Activated T-helper 17 cell treated with anti-CD3 and anti-CD28 coated beads, Interleukin-2, amount 50 U/mL, for 72 hours (primary cell): ENCODE measurements around the gene ABHD2. TPM values are rescaled to one million over a fixed set of nuclear protein-coding genes. Genes with fewer than 3 reads are reported as not detected.
A peak's percentile ranks its signal among the peaks of the same experiment; 100 is the strongest.

Source experiments
- ATAC-seq: fragments of 150-1000 bp; cut with Tn5 transposase; replicated peaks from 2 replicates; pipeline ENCODE4 v1.10.0; 2021; ENCODE audit warnings: mild to moderate bottlenecking, moderate library complexity
- H3K27ac Mint-ChIP-seq: one replicate; pipeline ENCODE4 v1.8.0; 2022; ENCODE audit warnings: mixed read lengths
- H3K27me3 Mint-ChIP-seq: one replicate; pipeline ENCODE4 v1.8.0; 2022; ENCODE audit warnings: mixed read lengths
- H3K36me3 Mint-ChIP-seq: one replicate; pipeline ENCODE4 v1.8.0; 2022; ENCODE audit warnings: low read depth, mild to moderate bottlenecking, mixed read lengths
- H3K4me1 Mint-ChIP-seq: one replicate; pipeline ENCODE4 v1.8.0; 2022; ENCODE audit warnings: mixed read lengths
- H3K4me3 Mint-ChIP-seq: one replicate; pipeline ENCODE4 v1.8.0; 2022; ENCODE audit warnings: mild to moderate bottlenecking, mixed read lengths
- H3K9me3 Mint-ChIP-seq: one replicate; pipeline ENCODE4 v1.8.0; 2022; ENCODE audit warnings: mixed read lengths
- total RNA-seq, 2 donors: library from RNA; stranded (reverse); gene quantifications; one replicate each; pipeline ENCODE4 v1.2.3, GENCODE V29; 2022

The ABHD2 gene
- total RNA-seq, 2 donors from 2014 or later, result 40.1 to 47.7 TPM

- Mint-ChIP-seq H3K4me3 (peak overlapping the region; percentile 58), H3K27me3 (no peaks in the 10 kb centered on the region), H3K9me3 (no peaks in the 10 kb centered on the region), H3K27ac (peak overlapping the region; percentile 96), H3K36me3 (peaks cover 59% of the 10 kb centered on the region), H3K4me1 (peaks cover 22% of the 10 kb centered on the region)
- ATAC-seq, result no peak
These were observed 89.5 kb downstream of the ABHD2 start for GRCh38 chr15:89177633-89178306.

- no peaks in the 10 kb centered on the region for H3K27me3 Mint-ChIP-seq
- ATAC-seq, result peak; percentile 68
These were observed 90.2 kb downstream of the ABHD2 start for GRCh38 chr15:89178307-89178977.

DNA sequence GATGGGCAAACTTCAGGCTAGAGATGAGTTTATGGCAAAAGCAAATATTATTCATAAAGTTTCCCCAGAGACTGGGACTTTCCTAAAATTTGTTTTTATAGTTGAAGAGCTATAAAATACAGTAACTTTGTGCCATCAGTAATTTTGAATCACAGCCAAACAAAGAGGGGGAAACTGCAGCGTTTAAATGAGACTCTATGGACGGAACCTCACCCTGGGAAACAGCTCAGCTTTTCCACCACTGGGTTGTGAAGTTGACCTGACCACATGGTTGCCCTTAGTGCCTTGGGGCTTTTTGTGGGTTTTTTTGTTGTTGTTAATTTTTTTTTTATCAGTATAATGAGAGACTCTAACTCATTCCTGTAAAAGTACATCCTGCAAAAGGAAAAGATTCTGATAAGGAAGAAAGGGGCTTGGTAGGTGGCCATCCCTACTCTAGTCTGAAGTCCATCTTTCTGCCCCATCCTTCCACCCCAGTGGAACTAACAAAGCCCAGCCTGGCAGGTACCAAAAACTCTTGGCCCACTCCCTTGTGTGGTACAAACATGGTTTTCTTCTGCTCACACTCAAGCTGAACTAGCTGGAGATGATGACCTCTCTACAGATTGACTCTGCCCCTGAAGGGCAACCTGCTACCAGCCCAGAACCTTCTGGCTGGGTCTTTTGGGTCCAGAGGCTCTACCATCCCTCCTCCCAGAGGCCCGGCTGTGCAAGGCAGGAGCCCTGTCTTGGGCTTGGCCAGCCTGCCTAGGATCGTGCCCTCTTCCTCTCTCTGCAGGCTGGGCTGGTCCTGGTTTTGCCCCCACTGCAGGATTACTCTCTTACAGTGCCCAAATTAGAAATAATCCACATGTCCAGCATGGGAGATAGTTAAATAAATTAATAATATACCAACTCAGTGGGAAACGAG lies 92.0 kb downstream of the ABHD2 start:
- H3K36me3 Mint-ChIP-seq, result peaks cover 64% of the 10 kb centered on the region
- H3K9me3 Mint-ChIP-seq, result no peaks in the 10 kb centered on the region
- H3K4me3 Mint-ChIP-seq, result peak overlapping the region; percentile 58
- H3K4me1 Mint-ChIP-seq, result peaks cover 22% of the 10 kb centered on the region
- H3K27ac Mint-ChIP-seq, result peak overlapping the region; percentile 96
- peak; percentile 83 for ATAC-seq
- H3K27me3 Mint-ChIP-seq, result no peaks in the 10 kb centered on the region

More at GRCh38 chr15:89178307-89178977, 90.2 kb downstream of the ABHD2 start:
- Mint-ChIP-seq H3K27ac (peak overlapping the region; percentile 96), H3K4me1 (peaks cover 22% of the 10 kb centered on the region), H3K4me3 (peak overlapping the region; percentile 58), H3K36me3 (peaks cover 59% of the 10 kb centered on the region), H3K9me3 (no peaks in the 10 kb centered on the region)

- no peak for ATAC-seq
- Mint-ChIP-seq H3K27ac (peak overlapping the region; percentile 49), H3K4me3 (no peak overlapping the region), H3K36me3 (peaks cover 65% of the 10 kb centered on the region), H3K4me1 (peaks cover 5% of the 10 kb centered on the region), H3K27me3 (no peaks in the 10 kb centered on the region), H3K9me3 (no peaks in the 10 kb centered on the region)
These were observed 96.1 kb downstream of the ABHD2 start for GRCh38 chr15:89184357-89184756.

GRCh38 chr15:89184886-89185526 lies 96.8 kb downstream of the ABHD2 start:
- H3K27me3 Mint-ChIP-seq, result no peaks in the 10 kb centered on the region
- H3K36me3 Mint-ChIP-seq, result peaks cover 65% of the 10 kb centered on the region
- peaks cover 5% of the 10 kb centered on the region for H3K4me1 Mint-ChIP-seq
- no peak overlapping the region for H3K4me3 Mint-ChIP-seq
- peak overlapping the region; percentile 49 for H3K27ac Mint-ChIP-seq
- ATAC-seq, result no peak
- no peaks in the 10 kb centered on the region for H3K9me3 Mint-ChIP-seq

- Mint-ChIP-seq H3K36me3 (peaks cover 76% of the 10 kb centered on the region), H3K9me3 (no peaks in the 10 kb centered on the region), H3K4me3 (no peak overlapping the region), H3K27ac (peak overlapping the region; percentile 58), H3K4me1 (no peaks in the 10 kb centered on the region), H3K27me3 (no peaks in the 10 kb centered on the region)
- ATAC-seq, result no peak
These were observed 98.5 kb downstream of the ABHD2 start for GRCh38 chr15:89186803-89187202.

DNA sequence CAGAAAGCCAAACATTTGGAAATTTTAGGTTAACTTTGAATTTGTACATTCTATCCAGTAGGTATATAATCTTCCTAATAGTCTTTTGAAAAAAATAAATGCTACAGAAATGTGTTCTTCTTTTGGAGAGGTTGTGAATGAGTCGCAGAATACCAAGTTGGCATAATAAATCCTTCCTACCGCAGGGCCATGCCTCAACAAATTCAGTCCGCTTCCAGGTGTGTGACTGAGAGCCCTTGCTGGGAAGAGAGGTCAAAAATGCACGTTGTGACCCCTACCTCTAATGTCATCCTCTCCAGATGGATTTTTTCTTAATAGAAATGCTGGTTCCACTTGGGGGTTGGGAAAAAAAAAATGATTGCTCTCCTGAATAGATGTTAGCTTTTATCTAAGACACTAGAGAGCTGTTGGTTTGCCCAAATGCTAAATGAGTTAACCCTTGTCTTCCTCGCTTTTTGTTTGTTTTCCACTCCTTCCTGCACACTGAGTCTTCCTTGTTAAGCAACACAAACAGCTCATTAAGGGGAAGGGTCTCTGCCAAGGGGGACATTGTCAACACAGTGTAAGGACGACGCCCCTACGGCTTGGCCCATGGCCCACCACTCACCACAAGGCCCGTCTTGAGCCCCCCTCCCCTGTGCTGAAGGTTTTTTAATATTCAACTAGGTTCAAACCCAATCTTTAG lies 99.2 kb downstream of the ABHD2 start:
- Mint-ChIP-seq H3K9me3 (no peaks in the 10 kb centered on the region), H3K4me3 (no peak overlapping the region), H3K4me1 (no peaks in the 10 kb centered on the region), H3K27me3 (no peaks in the 10 kb centered on the region), H3K36me3 (peaks cover 83% of the 10 kb centered on the region), H3K27ac (peak overlapping the region; percentile 38)
- ATAC-seq, result no peak

DNA sequence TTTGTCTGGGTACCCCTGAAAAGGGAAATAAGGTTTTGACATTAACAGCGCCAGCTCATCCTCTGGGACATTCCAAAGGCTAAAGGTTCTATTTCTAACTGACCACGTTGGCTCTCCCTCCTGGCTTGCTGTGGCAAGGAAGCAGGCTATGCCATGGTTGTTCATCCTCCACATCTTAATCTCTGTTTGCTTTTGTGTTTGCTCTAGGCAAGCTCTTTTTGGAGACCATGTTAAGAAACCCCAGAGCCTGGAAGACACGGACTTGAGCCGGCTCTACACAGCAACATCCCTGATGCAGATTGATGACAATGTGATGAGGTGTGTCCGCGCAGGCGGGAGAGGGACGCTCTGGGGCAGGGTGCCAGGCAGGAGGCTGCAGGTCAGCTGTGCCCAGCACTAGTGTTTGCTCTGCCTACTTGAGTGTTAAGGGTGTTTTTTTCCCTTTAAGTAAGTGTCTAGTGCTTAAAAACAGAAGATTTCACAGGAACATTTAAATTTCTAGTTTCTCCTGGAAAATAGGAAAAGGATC lies 99.8 kb downstream of the ABHD2 start:
- no peaks in the 10 kb centered on the region for H3K4me1 Mint-ChIP-seq
- H3K4me3 Mint-ChIP-seq, result no peak overlapping the region
- H3K27me3 Mint-ChIP-seq, result no peaks in the 10 kb centered on the region
- peak overlapping the region; percentile 38 for H3K27ac Mint-ChIP-seq
- no peak for ATAC-seq
- H3K9me3 Mint-ChIP-seq, result no peaks in the 10 kb centered on the region
- H3K36me3 Mint-ChIP-seq, result peaks cover 89% of the 10 kb centered on the region

DNA sequence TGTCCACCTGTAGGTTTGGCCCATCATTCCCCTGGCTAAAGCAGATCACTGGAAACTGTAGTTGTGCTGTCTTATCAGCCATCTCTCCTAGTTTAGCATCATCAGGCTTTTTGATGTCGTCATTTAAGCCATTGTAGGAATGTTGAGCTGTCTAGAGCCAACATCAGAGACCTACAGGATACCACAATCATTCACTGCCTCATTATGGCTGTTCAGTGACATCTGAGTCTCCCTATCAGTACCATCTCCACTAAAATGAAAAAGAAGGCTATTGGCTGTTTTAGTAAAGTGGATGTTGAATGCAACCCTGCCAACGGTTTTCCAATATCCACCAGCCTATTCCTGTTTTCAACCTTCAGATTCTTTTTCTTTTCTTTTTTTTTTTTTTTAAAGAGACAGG lies 103.9 kb downstream of the ABHD2 start:
- ATAC-seq, result peak; percentile 59
- Mint-ChIP-seq H3K4me1 (peaks cover 2% of the 10 kb centered on the region), H3K36me3 (peaks cover 97% of the 10 kb centered on the region), H3K27me3 (no peaks in the 10 kb centered on the region), H3K27ac (peak overlapping the region; percentile 47), H3K9me3 (no peaks in the 10 kb centered on the region), H3K4me3 (no peak overlapping the region)

- Mint-ChIP-seq H3K9me3 (no peaks in the 10 kb centered on the region), H3K36me3 (peaks cover 95% of the 10 kb centered on the region), H3K27ac (peak overlapping the region; percentile 47), H3K4me3 (no peak overlapping the region), H3K4me1 (peaks cover 6% of the 10 kb centered on the region), H3K27me3 (no peaks in the 10 kb centered on the region)
- no peak for ATAC-seq
These were observed 104.5 kb downstream of the ABHD2 start for GRCh38 chr15:89192766-89193165.

- no peak for ATAC-seq
- H3K4me1 Mint-ChIP-seq, result peaks cover 11% of the 10 kb centered on the region
- no peak overlapping the region for H3K27ac Mint-ChIP-seq
- peaks cover 77% of the 10 kb centered on the region for H3K36me3 Mint-ChIP-seq
- no peaks in the 10 kb centered on the region for H3K9me3 Mint-ChIP-seq
- no peaks in the 10 kb centered on the region for H3K27me3 Mint-ChIP-seq
- H3K4me3 Mint-ChIP-seq, result no peak overlapping the region
These were observed 106.4 kb downstream of the ABHD2 start for GRCh38 chr15:89194608-89195007.

- Mint-ChIP-seq H3K27me3 (no peaks in the 10 kb centered on the region), H3K27ac (peak overlapping the region; percentile 36), H3K9me3 (no peaks in the 10 kb centered on the region), H3K4me1 (peaks cover 11% of the 10 kb centered on the region), H3K4me3 (no peak overlapping the region), H3K36me3 (peaks cover 70% of the 10 kb centered on the region)
- no peak for ATAC-seq
These were observed 107.6 kb downstream of the ABHD2 start for GRCh38 chr15:89195836-89196235.

DNA sequence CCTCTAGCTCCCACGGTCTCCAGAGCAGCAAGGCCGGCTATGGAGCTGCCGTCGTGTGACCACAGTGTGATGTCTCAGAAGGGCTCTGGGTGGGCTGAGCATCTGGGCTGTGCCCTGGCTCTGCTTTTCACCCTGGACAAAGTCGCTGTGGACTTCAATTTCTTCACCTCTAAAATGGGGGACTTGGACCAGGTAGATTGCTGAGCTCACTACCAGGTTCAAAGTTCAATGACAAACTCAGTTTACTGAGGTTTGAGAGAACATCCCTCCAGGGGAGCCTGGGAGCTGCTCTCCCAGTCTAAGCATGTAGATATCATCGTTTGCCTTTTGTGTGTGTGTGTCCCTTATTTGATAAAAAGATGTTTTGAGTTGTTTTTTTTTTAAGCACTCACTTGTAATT lies 108.0 kb downstream of the ABHD2 start:
- H3K27me3 Mint-ChIP-seq, result no peaks in the 10 kb centered on the region
- H3K9me3 Mint-ChIP-seq, result no peaks in the 10 kb centered on the region
- no peak for ATAC-seq
- peak overlapping the region; percentile 56 for H3K27ac Mint-ChIP-seq
- peaks cover 66% of the 10 kb centered on the region for H3K36me3 Mint-ChIP-seq
- peaks cover 11% of the 10 kb centered on the region for H3K4me1 Mint-ChIP-seq
- no peak overlapping the region for H3K4me3 Mint-ChIP-seq
